ENCODE data around the gene LRRC8E.
"Not testable (repeated sequence)": the region's sequence is repeated elsewhere in the genome, so short reads cannot be mapped to it uniquely, and the experiment has no call there.

LRRC8E gene

DNA sequence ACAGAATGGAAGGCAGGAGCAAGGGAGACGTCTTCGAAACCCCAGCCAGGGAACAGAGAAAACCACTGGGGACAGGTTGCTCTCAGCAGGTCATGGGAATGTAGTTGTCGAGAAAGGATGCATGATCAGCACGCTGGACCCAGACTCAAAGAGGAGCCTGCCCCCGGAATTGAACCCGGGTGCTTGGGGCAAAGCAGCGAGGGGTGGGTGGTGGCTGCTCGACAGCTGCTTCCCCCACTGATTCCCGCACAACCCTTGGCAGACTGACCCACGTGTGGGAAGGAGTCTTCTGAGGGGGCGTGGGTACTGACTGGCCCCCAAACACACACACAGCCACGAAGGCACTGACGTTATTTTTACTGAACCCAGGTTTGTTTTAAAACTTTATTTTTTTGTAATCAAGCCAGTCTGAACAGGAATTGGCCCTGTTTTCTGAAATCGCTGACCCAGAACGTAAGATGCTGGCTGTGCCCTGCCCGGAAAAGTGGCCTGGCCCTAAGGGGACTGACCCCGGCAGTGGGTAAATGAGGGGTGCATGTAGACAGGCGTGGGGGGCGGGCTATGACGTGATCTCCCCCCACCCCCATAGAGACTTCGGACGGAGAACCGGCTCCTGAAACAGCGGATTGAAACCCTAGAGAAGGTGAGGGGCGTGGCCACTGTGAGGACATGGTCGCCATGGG is 32.7 kb upstream of the LRRC8E start:
- no peak for DNase-seq

DNA sequence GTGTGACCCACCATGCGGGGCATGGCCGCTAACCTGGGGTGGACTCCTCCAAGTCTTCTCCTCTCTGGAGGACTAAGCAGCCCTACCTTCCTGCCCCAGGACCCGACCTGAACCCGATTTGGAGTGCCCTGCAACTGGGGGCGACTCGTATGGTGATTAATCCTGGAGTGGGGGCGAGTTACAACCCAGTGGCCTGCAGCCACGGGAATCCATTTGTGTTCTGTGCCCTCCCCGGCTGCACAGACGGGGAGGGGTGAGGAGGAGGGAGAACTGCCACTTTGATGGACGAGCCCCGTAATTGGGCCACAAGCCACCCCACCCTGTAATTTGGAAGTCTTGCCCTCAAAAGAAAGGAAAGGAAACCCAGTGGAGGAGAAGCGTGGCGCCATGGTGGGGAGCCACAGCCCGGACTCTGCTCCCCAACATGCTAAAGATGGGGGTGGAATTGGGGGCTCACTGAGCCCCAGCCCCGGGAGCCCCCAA is 32.2 kb upstream of the LRRC8E start:
- DNase-seq = no peak

DNA sequence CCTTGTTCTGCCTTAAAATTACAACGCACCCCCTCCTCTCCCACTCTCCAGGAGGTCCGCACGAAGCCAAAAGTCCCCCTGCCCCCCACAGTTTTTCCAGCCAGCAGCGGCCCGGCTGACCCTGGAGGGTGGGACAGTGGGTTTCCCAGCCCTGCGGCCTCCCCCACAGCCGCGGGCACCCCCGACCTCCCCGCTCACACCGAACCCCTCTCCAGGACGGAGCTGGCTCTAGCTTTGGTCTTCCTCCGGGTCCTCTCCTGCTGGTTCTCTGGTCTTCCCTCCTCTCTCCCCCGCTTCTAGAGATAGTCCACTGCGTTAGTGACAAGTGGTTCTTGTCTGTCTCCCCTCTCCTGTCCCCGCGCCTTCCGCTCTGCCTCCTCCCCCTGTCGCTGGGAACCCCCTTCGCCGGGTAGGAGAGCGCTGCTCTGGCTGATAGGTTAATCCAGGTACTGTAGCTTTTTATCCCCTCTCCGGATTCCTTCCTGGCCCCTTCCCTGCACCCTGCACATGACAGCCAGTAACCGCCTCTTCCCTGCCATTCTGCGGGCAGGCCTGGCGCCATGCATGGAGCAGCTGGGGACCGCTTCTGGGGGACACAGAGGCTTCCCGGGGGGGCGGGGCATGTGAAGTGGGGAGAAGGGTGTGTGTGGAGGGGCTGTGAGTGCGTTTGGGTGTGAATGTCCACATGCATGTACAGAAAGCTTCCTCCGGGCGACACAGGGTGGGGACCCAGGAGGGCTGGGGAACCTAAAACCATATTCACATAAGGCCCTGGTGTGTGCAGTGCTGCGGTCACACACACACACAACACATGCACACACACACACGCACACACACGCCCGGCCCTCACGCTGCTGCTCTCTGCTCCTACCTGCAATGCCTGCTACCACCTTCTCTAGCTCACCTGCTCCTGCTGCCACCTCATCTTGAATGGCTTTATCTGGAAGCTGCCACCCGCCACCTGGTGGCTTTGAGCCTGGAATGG is 31.3 kb upstream of the LRRC8E start:
- no peak for DNase-seq

DNA sequence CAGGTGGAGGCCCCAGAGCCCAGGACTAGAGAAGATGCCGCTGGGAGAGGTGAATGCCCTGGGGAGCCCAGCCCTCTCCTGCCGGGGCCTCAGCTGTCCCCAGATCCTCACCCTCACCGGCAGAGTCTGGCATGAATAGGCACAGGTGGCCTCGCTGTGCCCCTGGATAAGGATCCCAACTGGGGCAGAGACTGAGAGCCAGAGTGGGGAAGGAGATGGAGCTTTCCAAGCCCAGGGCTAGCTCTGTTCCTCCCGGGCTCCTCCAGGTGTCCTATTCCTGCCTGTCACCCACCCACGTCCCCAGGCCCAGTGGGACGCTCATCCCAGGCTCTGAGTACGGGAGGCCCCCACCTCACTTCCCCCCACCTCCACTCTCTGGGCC is 30.6 kb upstream of the LRRC8E start:
- DNase-seq = no peak

DNA sequence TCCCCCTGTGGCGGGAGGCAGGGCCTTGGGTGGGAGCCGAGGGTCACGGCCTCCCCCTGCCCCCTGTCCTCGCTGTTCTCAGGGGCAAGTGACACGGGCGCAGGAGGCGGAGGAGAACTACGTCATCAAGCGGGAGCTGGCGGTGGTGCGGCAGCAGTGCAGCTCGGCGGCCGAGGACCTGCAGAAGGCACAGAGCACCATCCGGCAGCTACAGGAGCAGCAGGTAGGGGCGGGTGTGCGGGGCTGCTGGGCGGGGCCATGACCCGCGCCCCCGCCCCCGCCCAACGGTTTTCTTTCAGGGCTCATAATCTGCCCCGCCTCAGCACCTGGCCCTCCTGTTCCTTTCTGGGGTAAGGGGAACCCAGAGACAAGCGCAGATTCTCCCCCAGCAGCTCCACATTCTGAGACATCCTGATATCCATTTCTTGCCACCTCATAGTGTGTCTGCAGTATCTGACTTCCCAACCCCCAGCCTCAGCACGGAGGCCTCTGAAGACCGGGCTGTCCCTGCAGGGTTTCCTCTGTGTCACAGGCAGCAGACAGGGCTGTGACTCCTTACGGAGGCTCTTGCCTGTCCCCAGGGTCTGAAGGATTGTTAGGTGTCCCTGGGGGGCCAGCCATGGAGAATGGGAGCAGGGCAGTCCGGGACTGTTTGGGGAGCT is 30.1 kb upstream of the LRRC8E start:
- DNase-seq = peak; percentile 73

DNA sequence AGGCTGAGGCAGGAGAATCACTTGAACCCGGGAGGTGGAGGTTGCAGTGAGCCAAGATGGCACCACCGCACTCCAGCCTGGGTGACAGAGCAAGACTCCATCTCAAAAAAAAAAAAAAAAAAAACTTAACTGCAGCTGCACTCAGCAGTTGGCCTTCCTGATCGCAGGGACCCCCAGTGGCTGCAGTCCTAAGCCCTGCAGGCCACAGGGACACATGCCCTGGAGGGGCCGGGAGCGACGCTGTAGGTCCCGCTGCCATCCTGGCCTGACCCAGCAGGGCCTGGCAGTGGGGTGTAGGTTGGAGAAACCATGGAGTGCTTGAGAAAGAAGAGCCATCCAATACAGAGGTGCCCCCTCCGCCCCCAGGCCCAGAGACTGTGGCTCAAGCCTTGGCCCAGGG is 29.2 kb upstream of the LRRC8E start:
- DNase-seq = not testable (repeated sequence)

DNA sequence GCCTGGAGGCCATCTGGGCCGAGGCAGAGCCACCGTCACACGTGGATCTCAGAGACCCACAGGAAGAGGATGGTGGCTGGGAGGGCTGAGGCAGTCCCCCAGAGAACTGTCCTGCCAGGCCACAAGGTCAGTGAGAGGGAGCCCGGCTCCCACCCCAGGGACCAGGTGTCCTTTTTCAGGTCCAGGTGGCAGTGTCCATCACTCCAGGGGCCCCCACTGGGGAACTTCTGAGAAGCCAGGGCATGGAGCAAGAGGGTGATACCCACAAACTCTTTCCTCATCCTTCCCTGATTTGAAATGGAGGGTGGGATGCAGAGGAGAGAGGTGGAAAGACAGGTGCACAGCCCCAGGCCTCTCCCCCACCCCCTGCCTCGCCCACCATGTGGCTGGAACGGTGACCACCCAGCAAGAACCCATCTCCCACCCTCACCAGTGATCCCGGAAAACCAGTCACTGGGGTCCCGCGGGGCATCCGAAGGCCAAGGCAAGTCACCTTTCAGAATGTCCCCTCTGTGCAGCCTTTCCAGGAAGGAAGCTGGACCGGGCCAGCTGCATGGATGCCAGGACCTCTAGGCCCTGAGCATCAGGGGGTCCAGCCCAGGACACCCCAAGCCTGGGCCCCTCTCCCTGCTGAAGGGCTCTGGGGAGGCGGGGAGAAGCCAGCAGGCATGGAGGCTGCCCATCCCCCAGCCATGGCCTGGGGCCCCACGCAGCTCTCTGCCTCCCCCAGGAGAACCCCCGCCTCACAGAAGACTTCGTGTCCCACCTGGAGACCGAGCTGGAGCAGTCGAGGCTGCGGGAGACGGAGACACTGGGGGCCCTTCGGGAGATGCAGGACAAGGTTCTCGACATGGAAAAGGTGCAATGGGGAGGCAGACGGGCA is 28.2 kb upstream of the LRRC8E start:
- DNase-seq = no peak

DNA sequence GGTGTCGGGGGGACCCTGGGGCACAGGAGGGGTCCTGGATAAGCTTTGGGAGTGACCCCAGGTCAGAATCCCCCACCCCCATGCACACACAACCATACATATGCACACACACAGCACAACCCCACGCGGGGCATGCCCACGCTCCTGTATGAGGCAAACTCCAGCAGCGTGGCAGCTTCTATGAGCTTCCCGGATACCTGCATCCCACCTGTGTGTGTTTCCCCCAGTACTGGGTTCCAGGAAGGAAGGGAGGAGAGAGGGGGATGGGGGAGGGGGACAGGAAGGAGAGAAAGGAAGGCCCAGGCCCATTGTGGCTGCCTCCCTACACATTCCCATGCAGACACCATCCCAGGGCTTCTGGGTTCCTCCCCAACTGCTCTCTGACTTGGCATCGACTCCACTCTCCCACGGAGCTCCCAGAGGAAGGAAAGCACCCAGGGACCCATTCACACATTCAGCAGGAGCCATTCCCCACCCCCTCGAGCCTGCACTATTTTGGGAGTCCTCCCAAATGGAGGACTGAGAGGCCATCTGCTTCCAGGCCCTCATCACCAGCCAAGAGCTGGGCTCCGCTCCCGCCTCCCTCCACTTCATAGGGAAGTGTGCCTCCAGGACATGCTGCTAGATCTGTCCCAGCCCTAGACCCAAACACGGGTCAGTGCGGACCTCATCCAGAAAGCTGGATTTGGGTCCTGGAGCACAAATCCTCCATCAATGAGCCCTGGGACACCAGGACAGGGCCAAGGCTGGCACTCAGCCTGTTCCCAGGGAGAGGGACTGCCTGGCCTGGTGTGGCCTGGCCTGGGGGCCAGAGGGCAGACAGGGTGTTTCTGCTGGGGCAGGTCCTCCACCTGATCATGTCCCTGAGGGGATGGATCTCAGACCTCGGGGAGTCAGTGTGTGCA is 27.3 kb upstream of the LRRC8E start:
- peak; percentile 47 for DNase-seq

DNA sequence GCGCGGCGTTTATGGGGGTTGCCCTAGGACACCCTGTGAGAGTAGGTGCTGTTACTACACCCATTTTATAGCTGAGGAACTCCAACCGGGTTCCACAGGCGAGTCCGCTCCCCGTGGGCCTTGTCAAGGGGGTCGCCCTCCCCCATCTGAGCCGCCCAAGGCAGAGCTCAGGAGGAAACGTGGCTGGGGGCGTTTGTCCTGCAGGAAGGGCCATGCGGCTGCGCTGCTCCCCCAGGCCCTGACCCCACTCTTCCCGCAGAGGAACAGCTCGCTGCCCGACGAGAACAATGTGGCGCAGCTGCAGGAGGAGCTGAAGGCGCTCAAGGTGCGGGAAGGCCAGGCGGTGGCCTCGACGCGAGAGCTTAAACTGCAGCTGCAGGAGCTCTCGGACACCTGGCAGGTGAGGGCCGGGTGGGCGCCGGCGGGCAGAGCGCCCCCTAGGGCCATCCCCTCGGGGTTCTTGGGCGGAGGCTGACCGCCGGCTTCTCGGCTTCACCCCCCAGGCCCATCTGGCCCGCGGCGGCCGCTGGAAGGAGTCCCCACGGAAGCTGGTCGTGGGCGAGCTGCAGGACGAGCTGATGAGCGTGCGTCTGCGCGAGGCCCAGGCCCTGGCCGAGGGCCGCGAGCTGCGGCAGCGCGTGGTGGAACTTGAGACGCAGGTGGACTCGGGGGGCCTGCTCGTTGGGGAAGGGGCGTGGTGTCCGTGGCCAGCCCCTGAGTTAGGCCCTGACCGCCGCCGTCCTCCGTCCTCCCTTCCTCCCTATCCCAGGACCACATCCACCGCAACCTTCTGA is 26.5 kb upstream of the LRRC8E start:
- no peak for DNase-seq

DNA sequence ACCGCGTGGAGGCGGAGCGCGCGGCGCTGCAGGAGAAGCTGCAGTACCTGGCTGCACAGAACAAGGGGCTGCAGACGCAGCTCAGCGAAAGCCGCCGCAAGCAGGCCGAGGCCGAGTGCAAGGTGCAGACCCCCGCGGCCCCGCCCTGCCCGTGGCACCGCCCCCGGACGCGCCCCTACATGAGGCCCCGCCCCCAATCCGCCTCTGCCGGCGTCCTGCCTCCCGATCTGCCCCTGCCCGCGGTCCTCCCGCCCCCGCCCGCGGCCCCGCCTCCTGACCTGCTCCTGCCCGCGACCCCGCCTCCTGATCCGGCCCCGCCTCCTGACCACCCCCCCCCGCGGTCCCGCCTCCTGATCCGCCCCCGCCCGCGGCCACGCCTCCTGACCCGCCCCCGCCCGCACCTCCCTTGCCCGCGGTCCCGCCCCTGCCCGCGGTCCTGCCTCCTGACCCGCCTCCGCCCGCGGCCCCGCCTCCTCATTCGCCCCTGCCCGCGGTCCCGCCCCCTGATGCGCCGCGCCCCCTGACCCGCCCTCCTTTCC is 25.8 kb upstream of the LRRC8E start:
- DNase-seq = no peak

DNA sequence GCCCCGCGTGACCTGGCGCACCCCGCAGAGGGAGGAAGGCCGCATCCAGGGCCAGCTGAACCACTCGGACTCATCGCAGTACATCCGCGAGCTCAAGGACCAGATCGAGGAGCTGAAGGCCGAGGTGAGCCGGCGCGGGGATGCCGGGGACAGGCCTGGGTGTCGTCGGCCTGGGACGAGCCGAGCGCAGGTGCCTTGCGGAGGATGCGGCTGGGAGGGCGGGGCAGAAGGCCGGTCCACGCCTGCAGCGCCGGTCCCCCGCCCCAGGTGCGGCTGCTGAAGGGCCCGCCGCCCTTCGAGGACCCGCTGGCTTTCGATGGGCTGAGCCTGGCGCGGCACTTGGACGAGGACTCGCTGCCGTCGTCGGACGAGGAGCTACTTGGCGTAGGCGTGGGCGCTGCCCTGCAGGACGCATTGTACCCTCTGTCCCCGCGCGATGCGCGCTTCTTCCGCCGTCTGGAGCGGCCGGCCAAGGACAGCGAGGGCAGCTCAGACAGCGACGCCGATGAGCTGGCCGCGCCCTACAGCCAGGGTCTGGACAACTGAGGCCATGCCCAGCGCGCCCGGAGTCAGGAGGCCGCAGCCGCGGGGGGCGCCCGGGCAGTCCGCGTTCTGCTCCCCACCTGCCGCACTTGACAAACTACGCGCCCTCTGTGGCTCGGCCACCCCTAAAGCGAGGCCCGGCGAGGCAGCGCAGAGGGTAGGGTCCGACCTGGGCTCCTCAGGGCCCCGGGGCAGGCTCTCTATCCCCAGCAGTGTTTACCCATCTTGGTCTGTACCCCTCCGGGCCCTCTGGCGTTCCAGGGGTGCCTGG is 24.9 kb upstream of the LRRC8E start:
- DNase-seq = no peak

DNA sequence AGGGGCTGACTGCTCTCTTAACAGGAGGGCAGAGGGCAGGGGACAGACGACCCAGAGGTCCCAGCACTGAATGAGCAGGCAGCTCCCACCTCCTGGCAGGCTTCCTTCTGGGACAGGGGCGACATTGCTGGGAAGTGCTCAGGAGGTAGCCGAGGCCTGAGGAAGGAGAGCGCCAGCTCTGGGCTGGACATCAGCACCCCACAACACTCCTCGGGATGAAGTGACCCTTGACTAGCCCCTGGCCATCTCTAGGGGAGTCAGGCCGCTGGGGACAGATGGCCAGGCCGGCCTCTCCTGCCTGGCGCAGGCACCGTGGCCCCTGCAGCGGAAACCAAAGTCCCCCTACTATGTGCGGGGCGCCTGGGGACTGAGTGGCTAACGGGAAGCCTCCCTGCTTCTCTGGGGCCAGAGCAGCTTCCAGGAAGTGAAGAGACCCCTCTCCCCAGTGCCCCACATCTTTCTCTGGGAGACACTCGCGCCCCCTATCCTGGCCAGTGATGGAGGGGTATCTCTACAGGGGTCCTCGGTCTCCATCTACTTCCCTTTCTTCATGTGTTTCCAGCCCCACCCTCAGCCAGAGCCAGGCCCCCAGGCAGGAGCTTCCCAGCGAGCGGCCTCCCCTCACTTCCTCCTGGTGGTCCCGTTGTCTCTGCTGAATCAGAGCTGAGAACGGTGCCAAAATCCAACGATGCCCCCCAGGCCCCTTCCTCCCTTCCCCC is 24.2 kb upstream of the LRRC8E start:
- DNase-seq = no peak

DNA sequence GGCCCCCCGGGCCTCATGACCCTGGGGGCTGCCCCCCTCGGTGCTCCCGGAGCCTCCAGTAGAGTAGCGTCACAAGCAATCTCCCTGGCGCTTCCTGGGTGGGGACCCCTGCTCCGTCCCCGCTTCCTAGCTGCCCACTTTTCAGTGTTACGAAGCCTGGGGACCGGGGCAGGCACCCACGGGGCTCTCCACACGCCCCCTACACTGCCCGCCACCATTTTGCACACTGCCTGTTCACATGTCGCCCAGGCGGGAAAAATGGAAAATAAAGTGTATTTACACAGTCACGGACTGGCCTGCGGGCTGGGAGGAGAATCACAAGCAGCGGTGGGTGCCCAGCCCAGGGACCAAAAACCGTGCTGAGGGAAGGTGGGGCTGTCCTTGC is 23.6 kb upstream of the LRRC8E start:
- DNase-seq = no peak

DNA sequence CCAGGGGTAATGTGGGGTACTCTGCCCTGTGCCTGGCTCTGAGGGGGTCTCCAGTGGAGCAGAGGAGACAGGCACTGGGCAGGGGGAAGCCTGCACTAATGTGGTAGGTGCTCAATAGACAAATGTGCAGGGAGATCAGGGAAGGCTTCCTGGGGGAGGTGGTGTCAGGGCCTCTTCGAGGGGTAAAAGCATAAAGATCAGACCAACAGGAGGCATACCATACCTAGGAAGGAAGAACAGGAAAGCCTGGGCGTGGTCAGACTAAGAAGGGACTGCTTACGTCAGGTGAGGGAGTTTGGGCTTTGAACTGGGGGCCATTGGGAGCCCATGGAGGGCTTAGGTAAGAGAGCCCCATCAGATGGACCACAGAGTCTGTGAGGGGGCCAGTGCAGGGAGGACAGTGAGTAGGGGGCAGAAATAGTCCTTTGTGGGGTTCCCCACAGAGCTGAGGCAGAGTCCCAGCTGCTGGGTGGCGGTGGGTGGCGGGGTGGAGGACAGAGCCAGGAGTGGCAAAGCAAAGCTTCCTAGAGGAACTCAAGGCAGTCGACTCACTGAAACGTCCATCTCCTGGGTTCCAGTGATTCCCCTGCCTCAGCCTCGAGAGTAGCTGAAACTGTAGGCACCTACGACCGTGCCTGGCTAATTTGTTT is 22.9 kb upstream of the LRRC8E start:
- no peak for DNase-seq

DNA sequence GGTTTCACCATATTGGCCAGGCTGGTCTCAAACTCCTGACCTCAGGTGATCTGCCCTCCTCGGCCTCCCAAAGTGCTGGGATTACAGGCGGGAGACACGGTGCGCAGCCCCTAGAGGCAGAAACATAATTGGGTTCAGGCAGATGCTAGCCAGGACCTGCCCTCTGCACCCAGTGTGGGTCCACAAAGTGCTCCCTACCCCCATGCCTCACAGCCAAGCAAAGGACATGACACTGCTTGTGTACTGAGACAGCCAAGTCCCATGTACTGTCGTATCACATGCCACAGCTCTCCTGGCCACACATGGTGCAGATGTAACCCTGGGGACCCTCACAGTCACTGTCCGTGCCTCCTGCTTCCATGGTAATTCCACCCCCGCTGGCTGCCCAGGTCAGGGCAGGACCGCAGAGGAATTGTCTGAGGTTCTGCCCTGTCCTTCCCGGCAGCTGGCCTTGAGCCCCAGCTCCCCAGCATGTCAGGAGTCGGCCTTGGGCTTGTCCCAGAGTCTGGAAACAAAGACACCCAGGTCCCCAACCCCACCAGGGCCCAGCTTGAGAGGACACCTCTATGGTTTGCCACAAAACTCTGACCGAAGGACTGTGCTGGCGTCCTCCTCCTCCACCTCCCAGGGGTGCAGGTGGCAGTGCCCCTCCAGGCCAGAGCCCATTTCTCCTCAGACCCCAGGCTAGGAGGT is 21.8 kb upstream of the LRRC8E start:
- DNase-seq = no peak

DNA sequence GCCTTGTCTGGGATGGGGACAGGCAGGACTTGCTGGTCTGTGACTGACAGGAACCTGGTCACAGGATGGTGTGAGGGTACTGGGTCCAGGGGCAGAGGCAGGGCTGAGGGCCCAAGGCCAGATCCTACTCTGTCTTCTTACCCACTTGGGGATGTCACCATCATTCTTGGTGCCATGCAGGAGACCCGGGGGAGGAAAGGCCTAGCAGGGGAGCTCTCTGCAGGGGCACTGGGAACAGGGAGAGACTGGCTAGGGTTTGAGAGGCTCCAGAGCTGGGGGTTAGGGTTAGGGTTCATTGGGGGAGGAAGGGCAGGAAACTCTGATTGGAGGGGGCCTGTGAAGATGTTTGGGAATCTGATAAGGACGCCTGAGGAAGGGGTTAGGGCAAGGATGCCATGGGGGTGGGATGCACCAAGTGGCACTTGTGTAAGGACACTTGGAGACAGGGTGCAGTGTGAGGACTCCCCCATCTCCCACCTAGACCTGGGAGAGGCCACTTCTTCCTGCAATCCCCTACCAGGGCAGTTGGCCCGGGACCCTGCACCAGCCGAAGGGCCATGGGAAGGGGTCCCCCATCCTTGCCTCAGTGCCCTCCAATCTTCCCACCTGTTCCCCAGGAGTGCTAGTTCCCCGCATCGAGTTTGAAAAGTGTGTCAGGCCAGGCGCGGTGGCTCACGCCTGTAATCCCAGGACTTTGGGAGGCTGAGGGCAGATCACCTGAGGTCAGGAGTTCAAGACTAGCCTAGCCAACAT is 21.0 kb upstream of the LRRC8E start:
- no peak for DNase-seq

DNA sequence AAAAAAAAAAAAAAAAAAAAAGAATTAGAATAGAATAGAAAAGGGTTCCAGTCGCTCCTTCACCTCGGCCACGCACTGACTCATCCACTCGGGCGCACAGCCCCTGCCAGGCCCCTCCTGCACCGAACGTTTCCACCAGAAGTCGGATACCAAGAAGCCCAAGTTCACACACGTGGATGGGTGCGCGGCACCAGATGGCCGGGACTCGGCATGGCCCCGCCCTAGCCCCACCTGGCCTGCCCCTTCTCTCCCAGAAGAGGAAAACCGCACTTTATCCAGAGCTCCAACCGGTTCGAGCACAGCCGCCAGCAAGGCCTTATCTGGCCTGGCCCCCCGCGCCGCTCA is 20.0 kb upstream of the LRRC8E start:
- DNase-seq = no peak

Measured in NCI-H1694 treated with DMSO at 0.1 percent for 48 hours (cell line).